Ovary (tissue), 3 donors: ENCODE results near the gene CMTM6.

ENCODE experiments used
- POLR2A ChIP-seq: fragments of 450-650 bp; IDR thresholded peaks from one replicate; pipeline ENCODE4 v1.6.1; 2017; ENCODE audit warnings: antibody characterized with exemption, mild to moderate bottlenecking, moderate library complexity
- TF ChIP-seq, protein P1 (sequence below), 3 donors: fragments of 450-650 bp in 2 of 3; fragments of 200-600 bp in 1 of 3; IDR thresholded peaks; one replicate each; pipeline versions ENCODE4 v1.5.1 to v1.8.0; 2016 to 2022; ENCODE audit warnings: antibody characterized with exemption in 3 of 3, mild to moderate bottlenecking in 1 of 3
- donor health status: DM: no; HTN: no; CAD: no.

DNA sequence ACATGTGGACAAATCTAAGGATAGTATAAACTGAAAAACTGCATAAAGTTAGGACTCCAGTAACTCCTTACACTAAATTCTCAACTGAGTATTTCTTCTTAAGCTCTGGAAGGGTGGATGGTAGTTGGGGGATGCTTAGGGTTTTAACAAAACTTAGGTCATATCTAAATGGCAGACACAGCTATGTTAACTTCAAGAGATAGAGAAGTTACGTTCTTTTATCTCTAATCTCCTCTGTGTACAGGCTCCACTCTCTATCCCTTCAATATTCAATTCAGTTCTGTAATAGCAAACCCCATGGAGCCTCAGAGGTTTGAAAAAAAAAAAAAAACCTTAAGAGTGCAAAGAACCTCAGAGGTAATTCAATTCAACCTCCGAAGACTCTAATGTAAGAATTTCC is 3.1 kb downstream of the CMTM6 start:
- TF ChIP-seq, protein P1, sequence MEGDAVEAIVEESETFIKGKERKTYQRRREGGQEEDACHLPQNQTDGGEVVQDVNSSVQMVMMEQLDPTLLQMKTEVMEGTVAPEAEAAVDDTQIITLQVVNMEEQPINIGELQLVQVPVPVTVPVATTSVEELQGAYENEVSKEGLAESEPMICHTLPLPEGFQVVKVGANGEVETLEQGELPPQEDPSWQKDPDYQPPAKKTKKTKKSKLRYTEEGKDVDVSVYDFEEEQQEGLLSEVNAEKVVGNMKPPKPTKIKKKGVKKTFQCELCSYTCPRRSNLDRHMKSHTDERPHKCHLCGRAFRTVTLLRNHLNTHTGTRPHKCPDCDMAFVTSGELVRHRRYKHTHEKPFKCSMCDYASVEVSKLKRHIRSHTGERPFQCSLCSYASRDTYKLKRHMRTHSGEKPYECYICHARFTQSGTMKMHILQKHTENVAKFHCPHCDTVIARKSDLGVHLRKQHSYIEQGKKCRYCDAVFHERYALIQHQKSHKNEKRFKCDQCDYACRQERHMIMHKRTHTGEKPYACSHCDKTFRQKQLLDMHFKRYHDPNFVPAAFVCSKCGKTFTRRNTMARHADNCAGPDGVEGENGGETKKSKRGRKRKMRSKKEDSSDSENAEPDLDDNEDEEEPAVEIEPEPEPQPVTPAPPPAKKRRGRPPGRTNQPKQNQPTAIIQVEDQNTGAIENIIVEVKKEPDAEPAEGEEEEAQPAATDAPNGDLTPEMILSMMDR (IDR thresholded peaks at IDR 0.05), result no peak
- TF ChIP-seq POLR2A, result no peak
